ENCODE measurements around the gene ITPR2. TPM values are rescaled to one million over a fixed set of nuclear protein-coding genes. Genes with fewer than 3 reads are reported as not detected.
"Not testable (repeated sequence)": the region's sequence is repeated elsewhere in the genome, so short reads cannot be mapped to it uniquely, and the experiment has no call there.

ITPR2 gene
- total RNA-seq, 3 donors from 2014 or later (not counting 1 experiment from before 2014, with no cell fraction given) = 59.1 to 70.7 (median 68.2) TPM

DNA sequence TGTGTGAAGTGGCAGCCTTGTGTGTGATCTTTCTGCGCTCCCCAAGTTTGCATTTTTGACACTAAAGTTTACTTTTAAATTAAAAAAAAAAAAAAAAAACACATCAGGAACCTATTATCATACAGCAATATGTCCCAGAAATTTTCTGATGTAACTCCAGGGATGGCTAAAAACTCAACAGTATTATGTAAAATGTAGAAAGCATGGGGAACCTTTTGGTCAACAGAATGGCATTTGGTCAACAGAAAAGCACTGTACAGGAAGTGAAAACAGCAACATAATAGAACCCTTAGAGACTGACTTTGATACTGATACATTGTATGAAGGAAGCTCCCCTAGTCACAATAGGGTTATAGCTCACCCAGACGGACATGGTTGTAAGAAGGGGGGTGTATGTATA, 224.3 kb downstream of the ITPR2 start:
- no peak overlapping the region for H3K4me3 ChIP-seq (ENCODE audit: low read length)
- no peak overlapping the region for H3K27ac Mint-ChIP-seq
- intact Hi-C loops (cut with micrococcal nuclease) = no loop called here

DNA sequence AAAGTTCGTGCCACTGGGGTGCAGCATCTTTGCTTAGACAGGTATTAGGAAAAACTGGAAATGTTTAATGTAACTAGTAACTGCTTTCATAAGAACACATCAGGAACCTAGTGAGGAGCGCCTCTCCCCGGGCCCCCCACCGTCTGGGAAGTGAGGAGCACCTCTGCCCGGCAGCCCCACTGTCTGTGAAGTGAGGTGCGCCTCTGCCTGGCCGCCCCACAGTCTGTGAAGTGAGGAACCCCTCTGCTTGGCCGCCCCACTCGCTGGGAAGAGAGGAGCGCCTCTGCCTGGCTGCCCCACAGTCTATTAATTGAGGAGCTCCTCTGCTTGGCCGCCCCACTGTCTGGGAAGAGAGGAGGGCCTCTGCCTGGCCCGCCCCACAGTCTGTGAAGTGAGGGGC, 224.7 kb downstream of the ITPR2 start:
- Mint-ChIP-seq H3K4me3 (no peak overlapping the region), H3K36me3 (no peaks in the 10 kb centered on the region), H3K9me3 (no peaks in the 10 kb centered on the region), H3K4me1 (no peaks in the 10 kb centered on the region), H3K27me3 (ENCODE audit: low read depth in 2 of 2) (no peaks in the 10 kb centered on the region), H3K27ac (no peak overlapping the region)
- no peaks in the 10 kb centered on the region for H3K36me3 ChIP-seq (ENCODE audit: control insufficient read depth, insufficient read depth, low read length)
- 95% methylated on average over 11 of the region's 12 CpGs for WGBS (ENCODE audit: insufficient coverage)
- H3K27ac ChIP-seq (ENCODE audit: low read length) = no peak overlapping the region
- H3K27me3 ChIP-seq (ENCODE audit: control insufficient read depth, insufficient read depth, low read length) = no peaks in the 10 kb centered on the region
- H3K4me1 ChIP-seq (ENCODE audit: control insufficient read depth, insufficient read depth, low read length) = no peaks in the 10 kb centered on the region
- DNase-seq (no peak), ATAC-seq (no peak)
- no peaks in the 10 kb centered on the region for H3K9me3 ChIP-seq (ENCODE audit: control insufficient read depth, insufficient read depth, low read length)
- H3K4me3 ChIP-seq (ENCODE audit: low read length) = no peak overlapping the region
- TF ChIP-seq, protein P1, sequence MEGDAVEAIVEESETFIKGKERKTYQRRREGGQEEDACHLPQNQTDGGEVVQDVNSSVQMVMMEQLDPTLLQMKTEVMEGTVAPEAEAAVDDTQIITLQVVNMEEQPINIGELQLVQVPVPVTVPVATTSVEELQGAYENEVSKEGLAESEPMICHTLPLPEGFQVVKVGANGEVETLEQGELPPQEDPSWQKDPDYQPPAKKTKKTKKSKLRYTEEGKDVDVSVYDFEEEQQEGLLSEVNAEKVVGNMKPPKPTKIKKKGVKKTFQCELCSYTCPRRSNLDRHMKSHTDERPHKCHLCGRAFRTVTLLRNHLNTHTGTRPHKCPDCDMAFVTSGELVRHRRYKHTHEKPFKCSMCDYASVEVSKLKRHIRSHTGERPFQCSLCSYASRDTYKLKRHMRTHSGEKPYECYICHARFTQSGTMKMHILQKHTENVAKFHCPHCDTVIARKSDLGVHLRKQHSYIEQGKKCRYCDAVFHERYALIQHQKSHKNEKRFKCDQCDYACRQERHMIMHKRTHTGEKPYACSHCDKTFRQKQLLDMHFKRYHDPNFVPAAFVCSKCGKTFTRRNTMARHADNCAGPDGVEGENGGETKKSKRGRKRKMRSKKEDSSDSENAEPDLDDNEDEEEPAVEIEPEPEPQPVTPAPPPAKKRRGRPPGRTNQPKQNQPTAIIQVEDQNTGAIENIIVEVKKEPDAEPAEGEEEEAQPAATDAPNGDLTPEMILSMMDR (IDR thresholded peaks at IDR 0.05) = no peak
- intact Hi-C loops (cut with micrococcal nuclease) = no loop called here

More for the DNA sequence above, 224.3 kb downstream of the ITPR2 start:
- H3K9me3 Mint-ChIP-seq = no peaks in the 10 kb centered on the region
- Histone ChIP-seq H3K36me3 (ENCODE audit: control insufficient read depth, insufficient read depth, low read length) (no peaks in the 10 kb centered on the region), H3K9me3 (ENCODE audit: control insufficient read depth, insufficient read depth, low read length) (no peaks in the 10 kb centered on the region), H3K4me1 (ENCODE audit: control insufficient read depth, insufficient read depth, low read length) (no peaks in the 10 kb centered on the region), H3K27me3 (ENCODE audit: control insufficient read depth, insufficient read depth, low read length) (no peaks in the 10 kb centered on the region), H3K27ac (ENCODE audit: low read length) (no peak overlapping the region)
- ATAC-seq = no peak
- H3K27me3 Mint-ChIP-seq (ENCODE audit: low read depth in 2 of 2) = no peaks in the 10 kb centered on the region
- no peak for DNase-seq
- peaks cover 0 to under 1% of the 10 kb centered on the region in 2 donors for H3K4me1 Mint-ChIP-seq
- TF ChIP-seq, protein P1 (IDR thresholded peaks at IDR 0.05) = no peak
- no peaks in the 10 kb centered on the region for H3K36me3 Mint-ChIP-seq
- no peak overlapping the region for H3K4me3 Mint-ChIP-seq
- 100% methylated on average over 1 of the region's 2 CpGs for WGBS (ENCODE audit: insufficient coverage)

GRCh38 chr12:26606911-26607310, 226.1 kb downstream of the ITPR2 start:
- DNase-seq (no peak), ATAC-seq (no peak)
- Mint-ChIP-seq H3K27ac (no peak overlapping the region), H3K9me3 (no peaks in the 10 kb centered on the region), H3K36me3 (peaks cover 2% of the 10 kb centered on the region), H3K4me3 (no peak overlapping the region), H3K4me1 (no peaks in the 10 kb centered on the region), H3K27me3 (ENCODE audit: low read depth in 2 of 2) (no peaks in the 10 kb centered on the region)
- Histone ChIP-seq H3K4me1 (ENCODE audit: control insufficient read depth, insufficient read depth, low read length) (no peaks in the 10 kb centered on the region), H3K27ac (ENCODE audit: low read length) (no peak overlapping the region), H3K4me3 (ENCODE audit: low read length) (no peak overlapping the region), H3K27me3 (ENCODE audit: control insufficient read depth, insufficient read depth, low read length) (no peaks in the 10 kb centered on the region), H3K36me3 (ENCODE audit: control insufficient read depth, insufficient read depth, low read length) (no peaks in the 10 kb centered on the region), H3K9me3 (ENCODE audit: control insufficient read depth, insufficient read depth, low read length) (no peaks in the 10 kb centered on the region)
- TF ChIP-seq, protein P1 (IDR thresholded peaks at IDR 0.05) = no peak
- intact Hi-C loops (cut with micrococcal nuclease) = no loop called here

DNA sequence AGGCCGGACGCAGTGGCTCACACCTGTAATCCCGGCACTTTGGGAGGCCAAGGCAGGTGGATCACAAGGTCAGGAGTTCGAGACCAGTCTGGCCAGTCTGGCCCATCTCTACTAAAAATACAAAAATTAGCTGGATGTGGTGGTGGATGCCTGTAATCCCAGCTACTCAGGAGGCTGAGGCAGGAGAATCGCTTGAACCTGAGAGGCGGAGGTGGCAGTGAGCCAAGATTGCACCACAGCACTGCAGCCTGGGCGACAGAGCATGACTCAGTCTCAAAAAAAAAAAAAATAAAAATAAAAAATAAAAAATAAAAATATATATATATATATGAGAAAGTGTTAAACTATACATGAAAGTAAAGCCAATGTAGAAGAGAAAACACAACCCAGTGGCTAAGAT, 228.2 kb downstream of the ITPR2 start:
- H3K27me3 ChIP-seq (ENCODE audit: control insufficient read depth, insufficient read depth, low read length); H3K27me3 Mint-ChIP-seq (ENCODE audit: low read depth in 2 of 2); H3K4me1 Mint-ChIP-seq; H3K36me3 Mint-ChIP-seq; H3K27ac ChIP-seq (ENCODE audit: low read length); intact Hi-C loops (cut with micrococcal nuclease); H3K9me3 ChIP-seq (ENCODE audit: control insufficient read depth, insufficient read depth, low read length); H3K27ac Mint-ChIP-seq; H3K4me3 ChIP-seq (ENCODE audit: low read length); DNase-seq; ATAC-seq; H3K9me3 Mint-ChIP-seq; H3K36me3 ChIP-seq (ENCODE audit: control insufficient read depth, insufficient read depth, low read length); H3K4me3 Mint-ChIP-seq; H3K4me1 ChIP-seq (ENCODE audit: control insufficient read depth, insufficient read depth, low read length): not testable (repeated sequence)
- 78% methylated on average over 6 of the region's 7 CpGs for WGBS (ENCODE audit: insufficient coverage)
